GM12878 (cell line): ENCODE data around the gene PFKFB2. TPM values are rescaled to one million over a fixed set of nuclear protein-coding genes. Genes with fewer than 3 reads are reported as not detected.

Experiments used
- ATAC-seq: fragments of 200-7000 bp; cut with Tn5 transposase; 3 replicates; pipeline ENCODE4 v1.9.1; 2020; ENCODE audit warnings: mild to moderate bottlenecking, moderate library complexity
- BruUV-seq: library from RNA; stranded (reverse); fragments of 400-500 nt; replicated peaks from 2 replicates; lab custom pipeline; 2021; lab: Mats Ljungman, UMichigan
- CTCF ChIA-PET: fragments of 300-600 bp; sonication (Branson Sonifier 250); formaldehyde crosslinking; extraction: SDS; loops from one replicate; lab custom pipeline; 2021; ENCODE audit warnings: inconsistent platforms; lab: Yijun Ruan, JAX
- POLR2A ChIA-PET: fragments of 350-600 bp; formaldehyde crosslinking; extraction: SDS; loops from one replicate; lab custom pipeline; 2021; ENCODE audit warnings: inconsistent platforms; lab: Charles Lee
- RAD21 ChIA-PET: fragments of 300-600 bp; sonication (Branson Sonifier 250); formaldehyde crosslinking; loops from one replicate; lab custom pipeline; 2023; ENCODE audit warnings: antibody characterized with exemption; ENCODE audit not compliant: unreplicated experiment; lab: Charles Lee
- SMC1A ChIA-PET: fragments of 300-600 bp; sonication (Branson Sonifier 250); formaldehyde crosslinking; loops from one replicate; lab custom pipeline; 2023; ENCODE audit not compliant: unreplicated experiment, uncharacterized antibody; lab: Charles Lee
- DNase-seq: peaks from one replicate; pipeline ENCODE4 v3.0.0-alpha.2; 2011; ENCODE audit warnings: low read depth, low spot score
- FAIRE-seq: peaks from 3 replicates; lab custom pipeline; 2011; peaks lifted over from hg19 to GRCh38; lab: Jason Lieb, UNC
- H2AFZ ChIP-seq: 2 replicates; pipeline ENCODE4 v1.6.0; 2011; ENCODE audit warnings: low read depth, low read length, control low read depth; ENCODE audit not compliant: control insufficient read depth
- H3K27ac ChIP-seq: 2 replicates; pipeline ENCODE4 v1.5.1; 2011; ENCODE audit warnings: control low read depth; ENCODE audit not compliant: control insufficient read depth, insufficient read depth
- H3K27me3 ChIP-seq, 2 experiments: replicated peaks in 1 of 2; 2 replicates each; pipeline versions ENCODE4 v1.6.0 to v1.6.1; 2011; ENCODE audit warnings: low read length in 1 of 2; ENCODE audit not compliant: control insufficient read depth in 2 of 2, insufficient read depth in 2 of 2
- H3K36me3 ChIP-seq, 2 experiments: 2 replicates each; pipeline ENCODE4 v1.5.1; 2011; ENCODE audit warnings: low read length in 1 of 2; ENCODE audit not compliant: control insufficient read depth in 2 of 2, insufficient read depth in 2 of 2
- H3K4me1 ChIP-seq: 2 replicates; pipeline ENCODE4 v1.6.1; 2011; ENCODE audit warnings: mild to moderate bottlenecking, low read length, moderate library complexity, mixed read lengths; ENCODE audit not compliant: control insufficient read depth, insufficient read depth
- H3K4me2 ChIP-seq: 2 replicates; pipeline ENCODE4 v1.6.0; 2011; ENCODE audit warnings: control low read depth; ENCODE audit not compliant: control insufficient read depth, insufficient read depth
- H3K4me3 ChIP-seq: fragments of 200-600 bp; sonication (generic); 2 replicates; pipeline ENCODE4 v1.5.1; 2016
- H3K79me2 ChIP-seq: 2 replicates; pipeline ENCODE4 v1.6.0; 2011; ENCODE audit warnings: low read length; ENCODE audit not compliant: control insufficient read depth, insufficient read depth
- H3K9ac ChIP-seq: 2 replicates; pipeline ENCODE4 v1.8.0; 2011; ENCODE audit warnings: low read length, control low read depth, mixed read lengths; ENCODE audit not compliant: control insufficient read depth, insufficient read depth
- H3K9me3 ChIP-seq: replicated peaks from 3 replicates; pipeline ENCODE4 v1.5.1; 2011; ENCODE audit warnings: mild to moderate bottlenecking, low read length; ENCODE audit not compliant: control insufficient read depth, insufficient read depth
- H4K20me1 ChIP-seq: 2 replicates; pipeline ENCODE4 v1.6.0; 2011; ENCODE audit not compliant: control insufficient read depth, insufficient read depth
- RAD21 ChIP-seq: IDR thresholded peaks from 2 replicates; pipeline ENCODE4 v1.6.1; 2011; ENCODE audit warnings: mild to moderate bottlenecking, low read depth, low read length, moderate library complexity; ENCODE audit not compliant: insufficient read depth
- SMC3 ChIP-seq: IDR thresholded peaks from 2 replicates; pipeline ENCODE4 v1.6.1; 2011; ENCODE audit warnings: low read length, improper control_type of control experiment, borderline replicate concordance
- YY1 ChIP-seq: IDR thresholded peaks from 2 replicates; pipeline ENCODE4 v1.6.1; 2011; ENCODE audit warnings: low read depth, mild to moderate bottlenecking, low read length
- ZNF24 ChIP-seq: fragments of 450-650 bp; IDR thresholded peaks from 2 replicates; pipeline ENCODE4 v1.6.1; 2017; ENCODE audit warnings: antibody characterized with exemption, mild to moderate bottlenecking
- WGBS: methylation state at CpG from one replicate; pipeline ENCODE4 v1.1.6; 2016; ENCODE audit warnings: low lambda C conversion rate; ENCODE audit not compliant: insufficient replicate concordance, insufficient coverage; ENCODE audit errors: missing lambda C conversion rate; 5-methylcytosine and 5-hydroxymethylcytosine counted together
- in situ Hi-C: fragments of 300-500 bp; cut with MboI; formaldehyde crosslinking; loops from 9 replicates; pipeline ENCODE4 v1.14.3; 2018; ENCODE audit warnings: mixed read lengths
- intact Hi-C: fragments of 100-400 bp; cut with micrococcal nuclease; formaldehyde crosslinking; loops from one replicate; pipeline ENCODE4 v1.14.2; 2022; ENCODE audit not compliant: unreplicated experiment
- polyA plus RNA-seq, 11 experiments: library from polyadenylated mRNA; depleted of rRNA in 4 of 11; unstranded in 6 of 11; stranded (reverse) in 5 of 11; fragments of >200 nt; fragmentation: Nextera tagmentation in 4 of 11; fragmentation: Illumina TruSeq in 1 of 11; extraction: Ambion mirVana in 4 of 11; extraction: Trizol in 1 of 11; gene quantifications; 1 replicate in 1 of 11; 2 replicates in 10 of 11; pipeline versions ENCODE4 v1.2.1 to v1.2.3, GENCODE V29; 2011 to 2016; ENCODE audit warnings: inconsistent platforms in 2 of 11, missing spikeins in 2 of 11, low read depth in 1 of 11
- total RNA-seq, 4 experiments: library from RNA; depleted of rRNA in 3 of 4; stranded (reverse); fragments of >200 nt in 3 of 4; fragmentation: Illumina TruSeq in 1 of 4; extraction: Trizol in 1 of 4; gene quantifications; 2 replicates each; pipeline versions ENCODE4 v1.2.1 to v1.2.3, GENCODE V29; 2013 to 2021
- TF ChIP-seq, protein P1 (sequence below): fragments of 450-650 bp; IDR thresholded peaks from 2 replicates; pipeline ENCODE4 v1.6.1; 2017; ENCODE audit warnings: mild to moderate bottlenecking, moderate library complexity
- TF ChIP-seq, protein P2 (sequence below), 3 experiments: IDR thresholded peaks in 2 of 3; conservative IDR thresholded peaks in 1 of 3; 2 replicates each; pipeline ENCODE4 v1.5.1; 2011; ENCODE audit warnings: low read depth in 3 of 3, low read length in 3 of 3, mild to moderate bottlenecking in 3 of 3, control low read depth in 2 of 3, moderate library complexity in 2 of 3, inconsistent platforms in 1 of 3, mixed read lengths in 1 of 3; ENCODE audit not compliant: control insufficient read depth in 2 of 3, insufficient read depth in 1 of 3; ENCODE audit errors: extremely low read depth in 1 of 3

PFKFB2 gene
- total and polyA plus RNA-seq, 10 of the 15 experiments (the other 5 are each of a cell fraction or from before 2014, with no cell fraction given), result 0.40 to 1.3 (median 1.0) TPM

DNA sequence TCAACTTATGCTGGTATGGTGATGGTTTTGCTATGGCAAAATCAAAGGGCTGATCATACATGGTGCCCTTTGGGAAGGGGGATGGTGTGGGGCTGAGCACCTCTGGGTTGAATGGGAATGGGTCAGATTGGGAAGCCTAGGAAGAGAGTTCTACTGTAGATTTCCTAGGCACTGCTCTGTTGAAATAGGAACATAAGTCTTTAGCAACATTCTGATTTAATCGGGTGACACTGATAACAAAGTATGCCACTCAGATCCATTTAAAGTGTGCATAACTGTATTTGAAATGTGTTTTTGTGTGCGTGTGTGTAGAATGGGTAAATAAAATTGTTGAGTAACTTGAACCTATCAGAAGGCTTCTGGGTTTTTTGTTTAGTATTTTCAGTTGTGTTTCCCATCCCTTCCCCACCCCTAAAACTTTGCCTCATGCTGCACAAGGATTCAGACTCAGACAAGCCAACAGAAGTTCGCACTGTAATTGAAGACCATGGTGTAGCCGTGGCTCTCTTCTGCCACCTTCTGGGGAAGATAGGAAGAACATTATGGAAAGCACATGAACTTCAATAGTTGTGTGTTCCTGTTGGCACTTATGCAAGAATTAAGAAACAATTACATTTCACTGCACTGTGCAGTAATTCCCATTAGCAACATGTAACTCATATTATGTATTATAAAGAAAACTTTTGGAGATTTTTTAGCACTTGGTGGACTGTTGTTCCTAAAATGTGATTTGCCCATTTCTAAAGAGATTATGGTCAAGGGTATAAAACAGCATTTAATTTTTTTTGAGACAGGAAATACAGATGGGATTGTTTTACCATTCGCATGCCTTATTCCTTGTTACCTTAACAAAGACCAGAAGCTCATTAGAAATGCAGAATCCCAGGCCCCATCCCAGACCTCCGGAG is 24.6 kb downstream of the PFKFB2 start:
- in situ Hi-C loops (loop anchor here (5.0 kb wide), 1 partner anchor 330 kb away; no protein-coding TSS in a partner anchor), intact Hi-C loops (loop anchor here (1.0 to 5.0 kb wide), 5 partner anchors 27 to 94 kb away; no protein-coding TSS in a partner anchor)
- Histone ChIP-seq H3K9ac (no peak overlapping the region), H4K20me1 (no peaks in the 10 kb centered on the region), H3K36me3 (no peaks in the 10 kb centered on the region), H3K79me2 (no peaks in the 10 kb centered on the region)
- CTCF ChIA-PET, result interaction anchor here (0.6 to 10.2 kb wide), 8 partner anchors 25 to 422 kb away, joined by 3 to 154 read pairs (median 16); partner anchors contain the start of genes PFKFB2 and YOD1
- no TSS peak for BruUV-seq
- POLR2A ChIA-PET, result no interaction called here
- FAIRE-seq, result peak; percentile 96
- RAD21 ChIA-PET, result interaction anchor here (1.2 to 1.4 kb wide), 3 partner anchors 28 to 422 kb away, joined by 3 to 7 read pairs (median 3); no protein-coding TSS in a partner anchor
- TF ChIP-seq RAD21, result peak; percentile 94
- 0 out of 2 replicates have a peak, but pooled peaks have one; percentile 49 for TF ChIP-seq YY1
- peak; percentile 86 for TF ChIP-seq SMC3
- 0 out of 2 replicates have a peak, but pooled peaks have one; percentile 24 for TF ChIP-seq ZNF24
- TF ChIP-seq, protein P1, sequence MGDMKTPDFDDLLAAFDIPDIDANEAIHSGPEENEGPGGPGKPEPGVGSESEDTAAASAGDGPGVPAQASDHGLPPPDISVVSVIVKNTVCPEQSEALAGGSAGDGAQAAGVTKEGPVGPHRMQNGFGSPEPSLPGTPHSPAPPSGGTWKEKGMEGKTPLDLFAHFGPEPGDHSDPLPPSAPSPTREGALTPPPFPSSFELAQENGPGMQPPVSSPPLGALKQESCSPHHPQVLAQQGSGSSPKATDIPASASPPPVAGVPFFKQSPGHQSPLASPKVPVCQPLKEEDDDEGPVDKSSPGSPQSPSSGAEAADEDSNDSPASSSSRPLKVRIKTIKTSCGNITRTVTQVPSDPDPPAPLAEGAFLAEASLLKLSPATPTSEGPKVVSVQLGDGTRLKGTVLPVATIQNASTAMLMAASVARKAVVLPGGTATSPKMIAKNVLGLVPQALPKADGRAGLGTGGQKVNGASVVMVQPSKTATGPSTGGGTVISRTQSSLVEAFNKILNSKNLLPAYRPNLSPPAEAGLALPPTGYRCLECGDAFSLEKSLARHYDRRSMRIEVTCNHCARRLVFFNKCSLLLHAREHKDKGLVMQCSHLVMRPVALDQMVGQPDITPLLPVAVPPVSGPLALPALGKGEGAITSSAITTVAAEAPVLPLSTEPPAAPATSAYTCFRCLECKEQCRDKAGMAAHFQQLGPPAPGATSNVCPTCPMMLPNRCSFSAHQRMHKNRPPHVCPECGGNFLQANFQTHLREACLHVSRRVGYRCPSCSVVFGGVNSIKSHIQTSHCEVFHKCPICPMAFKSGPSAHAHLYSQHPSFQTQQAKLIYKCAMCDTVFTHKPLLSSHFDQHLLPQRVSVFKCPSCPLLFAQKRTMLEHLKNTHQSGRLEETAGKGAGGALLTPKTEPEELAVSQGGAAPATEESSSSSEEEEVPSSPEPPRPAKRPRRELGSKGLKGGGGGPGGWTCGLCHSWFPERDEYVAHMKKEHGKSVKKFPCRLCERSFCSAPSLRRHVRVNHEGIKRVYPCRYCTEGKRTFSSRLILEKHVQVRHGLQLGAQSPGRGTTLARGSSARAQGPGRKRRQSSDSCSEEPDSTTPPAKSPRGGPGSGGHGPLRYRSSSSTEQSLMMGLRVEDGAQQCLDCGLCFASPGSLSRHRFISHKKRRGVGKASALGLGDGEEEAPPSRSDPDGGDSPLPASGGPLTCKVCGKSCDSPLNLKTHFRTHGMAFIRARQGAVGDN, result no peak
- TF ChIP-seq, protein P2, sequence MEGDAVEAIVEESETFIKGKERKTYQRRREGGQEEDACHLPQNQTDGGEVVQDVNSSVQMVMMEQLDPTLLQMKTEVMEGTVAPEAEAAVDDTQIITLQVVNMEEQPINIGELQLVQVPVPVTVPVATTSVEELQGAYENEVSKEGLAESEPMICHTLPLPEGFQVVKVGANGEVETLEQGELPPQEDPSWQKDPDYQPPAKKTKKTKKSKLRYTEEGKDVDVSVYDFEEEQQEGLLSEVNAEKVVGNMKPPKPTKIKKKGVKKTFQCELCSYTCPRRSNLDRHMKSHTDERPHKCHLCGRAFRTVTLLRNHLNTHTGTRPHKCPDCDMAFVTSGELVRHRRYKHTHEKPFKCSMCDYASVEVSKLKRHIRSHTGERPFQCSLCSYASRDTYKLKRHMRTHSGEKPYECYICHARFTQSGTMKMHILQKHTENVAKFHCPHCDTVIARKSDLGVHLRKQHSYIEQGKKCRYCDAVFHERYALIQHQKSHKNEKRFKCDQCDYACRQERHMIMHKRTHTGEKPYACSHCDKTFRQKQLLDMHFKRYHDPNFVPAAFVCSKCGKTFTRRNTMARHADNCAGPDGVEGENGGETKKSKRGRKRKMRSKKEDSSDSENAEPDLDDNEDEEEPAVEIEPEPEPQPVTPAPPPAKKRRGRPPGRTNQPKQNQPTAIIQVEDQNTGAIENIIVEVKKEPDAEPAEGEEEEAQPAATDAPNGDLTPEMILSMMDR (IDR thresholded peaks at IDR 0.05 in 2 of 3, conservative IDR thresholded peaks at IDR 0.05 in 1 of 3; ENCODE audit: control insufficient read depth in 2 of 3, extremely low read depth in 1 of 3, insufficient read depth in 1 of 3, low read depth in 3 of 3, low read length in 3 of 3), result peak; percentile 85 to 95 (median 92); a peak in 5 of 6 replicates
- TF ChIP-seq, all 136 proteins: peak for 5
- SMC1A ChIA-PET, result interaction anchor here (0.6 to 7.7 kb wide), 12 partner anchors 9 to 353 kb away, joined by 3 to 66 read pairs (median 3); partner anchors contain the start of gene YOD1
- H3K9me3 ChIP-seq, result no peaks in the 10 kb centered on the region
- H3K27me3 ChIP-seq, result no peaks in the 10 kb centered on the region
- H3K27ac ChIP-seq, result no peak overlapping the region
- ATAC-seq (peak; percentile 94), DNase-seq (peak; percentile 53)
- no peak overlapping the region for H3K4me2 ChIP-seq
- no peak overlapping the region for H3K4me3 ChIP-seq
- no peaks in the 10 kb centered on the region for H3K4me1 ChIP-seq
- H2AFZ ChIP-seq, result no peak overlapping the region
- 40% methylated on average over 6 of the region's 6 CpGs for WGBS
